Measurements from ENCODE around the gene FRMD6.
"Not testable (repeated sequence)": the region's sequence is repeated elsewhere in the genome, so short reads cannot be mapped to it uniquely, and the experiment has no call there.

GRCh38 chr14:51766586-51766985, 114.9 kb downstream of the FRMD6 start:
- not testable (repeated sequence) for TF ChIP-seq CTCF (IDR thresholded peaks at IDR 0.05; ENCODE audit: insufficient read depth, low read length, poor library complexity, severe bottlenecking); EZH2phosphoT487 (conservative IDR thresholded peaks at IDR 0.05; ENCODE audit: low read length)
